LNCaP clone FGC (cell line): ENCODE data around the gene FAM50B.

Source experiments
- DNase-seq: peaks from one replicate; pipeline ENCODE4 v3.0.0-alpha.2; 2011; ENCODE audit warnings: low read depth
- H3K4me3 ChIP-seq: 2 replicates; pipeline ENCODE4 v1.5.1; 2011; ENCODE audit warnings: mild to moderate bottlenecking, low read depth, low read length, control low read depth
- TF ChIP-seq, protein P1 (sequence below): IDR thresholded peaks from 2 replicates; pipeline ENCODE4 v1.5.1; 2012; ENCODE audit warnings: mild to moderate bottlenecking; ENCODE audit not compliant: control insufficient read depth, insufficient read depth; ENCODE audit errors: extremely low read depth

Gene FAM50B, protein sequence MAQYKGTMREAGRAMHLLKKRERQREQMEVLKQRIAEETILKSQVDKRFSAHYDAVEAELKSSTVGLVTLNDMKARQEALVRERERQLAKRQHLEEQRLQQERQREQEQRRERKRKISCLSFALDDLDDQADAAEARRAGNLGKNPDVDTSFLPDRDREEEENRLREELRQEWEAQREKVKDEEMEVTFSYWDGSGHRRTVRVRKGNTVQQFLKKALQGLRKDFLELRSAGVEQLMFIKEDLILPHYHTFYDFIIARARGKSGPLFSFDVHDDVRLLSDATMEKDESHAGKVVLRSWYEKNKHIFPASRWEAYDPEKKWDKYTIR

DNA sequence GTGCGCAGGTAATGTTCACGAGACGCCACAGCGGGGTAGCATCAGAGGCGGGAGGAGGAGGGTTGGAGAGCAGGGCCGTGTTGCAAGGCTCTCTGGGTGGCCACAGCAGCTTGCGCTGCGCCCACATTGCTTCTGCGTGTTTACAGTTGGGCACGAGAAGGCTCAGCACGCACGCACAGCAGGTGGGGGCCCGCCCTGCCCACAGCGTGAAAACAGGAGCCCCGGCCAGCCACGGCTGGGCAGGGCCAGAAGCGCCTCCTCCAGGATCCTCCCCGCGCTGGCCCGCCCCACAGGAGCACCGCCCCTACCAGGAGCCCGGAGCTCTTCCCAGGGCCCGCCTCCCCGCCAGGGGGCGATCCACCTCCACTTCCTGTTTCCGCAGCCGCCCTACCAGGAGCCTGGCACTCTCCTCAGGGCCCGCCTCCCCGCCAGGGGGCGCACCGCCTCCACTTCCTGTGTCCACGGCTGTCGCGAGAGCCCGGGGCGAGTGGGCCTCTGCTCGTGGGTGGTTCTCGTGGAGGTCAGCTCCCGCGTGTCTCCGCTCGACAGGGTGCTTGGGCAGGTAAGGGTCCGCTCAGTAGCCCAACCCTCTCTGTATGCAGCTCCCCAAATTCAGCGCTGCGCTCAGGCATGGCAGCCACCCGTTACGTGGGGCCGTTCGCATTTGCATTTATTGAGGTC is at the start of gene FAM50B:
FAM50B (plus strand) TSS at position 449 of the 681 bp plus-strand sequence. CDS start 439 bp downstream, outside the sequence.
- TF ChIP-seq, protein P1, sequence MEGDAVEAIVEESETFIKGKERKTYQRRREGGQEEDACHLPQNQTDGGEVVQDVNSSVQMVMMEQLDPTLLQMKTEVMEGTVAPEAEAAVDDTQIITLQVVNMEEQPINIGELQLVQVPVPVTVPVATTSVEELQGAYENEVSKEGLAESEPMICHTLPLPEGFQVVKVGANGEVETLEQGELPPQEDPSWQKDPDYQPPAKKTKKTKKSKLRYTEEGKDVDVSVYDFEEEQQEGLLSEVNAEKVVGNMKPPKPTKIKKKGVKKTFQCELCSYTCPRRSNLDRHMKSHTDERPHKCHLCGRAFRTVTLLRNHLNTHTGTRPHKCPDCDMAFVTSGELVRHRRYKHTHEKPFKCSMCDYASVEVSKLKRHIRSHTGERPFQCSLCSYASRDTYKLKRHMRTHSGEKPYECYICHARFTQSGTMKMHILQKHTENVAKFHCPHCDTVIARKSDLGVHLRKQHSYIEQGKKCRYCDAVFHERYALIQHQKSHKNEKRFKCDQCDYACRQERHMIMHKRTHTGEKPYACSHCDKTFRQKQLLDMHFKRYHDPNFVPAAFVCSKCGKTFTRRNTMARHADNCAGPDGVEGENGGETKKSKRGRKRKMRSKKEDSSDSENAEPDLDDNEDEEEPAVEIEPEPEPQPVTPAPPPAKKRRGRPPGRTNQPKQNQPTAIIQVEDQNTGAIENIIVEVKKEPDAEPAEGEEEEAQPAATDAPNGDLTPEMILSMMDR, result peak; percentile 84
- H3K4me3 ChIP-seq, result peak within 1 kb of the TSS; percentile 51
- peak; percentile 54 for DNase-seq

DNA sequence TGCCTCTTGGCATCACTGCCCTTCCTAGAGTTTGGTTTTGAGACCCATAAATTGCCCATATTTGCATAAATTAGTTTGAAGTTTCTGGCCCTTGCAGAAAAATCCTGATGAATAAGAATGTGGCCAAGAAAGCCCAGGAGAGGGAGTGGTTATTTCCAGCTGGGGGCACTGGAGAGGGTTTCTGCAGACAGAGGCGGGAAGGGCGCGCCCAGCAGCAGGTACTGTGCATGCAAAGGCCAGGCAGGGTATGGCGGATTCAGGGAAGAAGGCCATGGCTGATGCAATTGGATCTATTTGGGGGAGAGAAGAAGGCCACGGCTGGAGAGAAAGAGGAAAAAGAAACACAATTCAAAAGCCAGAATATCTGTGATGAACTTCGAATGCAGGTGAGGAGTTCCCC is 49.5 kb upstream of the FAM50B start:
- no peak for DNase-seq
- TF ChIP-seq, protein P1, result no peak
- H3K4me3 ChIP-seq, result no peak overlapping the region

DNA sequence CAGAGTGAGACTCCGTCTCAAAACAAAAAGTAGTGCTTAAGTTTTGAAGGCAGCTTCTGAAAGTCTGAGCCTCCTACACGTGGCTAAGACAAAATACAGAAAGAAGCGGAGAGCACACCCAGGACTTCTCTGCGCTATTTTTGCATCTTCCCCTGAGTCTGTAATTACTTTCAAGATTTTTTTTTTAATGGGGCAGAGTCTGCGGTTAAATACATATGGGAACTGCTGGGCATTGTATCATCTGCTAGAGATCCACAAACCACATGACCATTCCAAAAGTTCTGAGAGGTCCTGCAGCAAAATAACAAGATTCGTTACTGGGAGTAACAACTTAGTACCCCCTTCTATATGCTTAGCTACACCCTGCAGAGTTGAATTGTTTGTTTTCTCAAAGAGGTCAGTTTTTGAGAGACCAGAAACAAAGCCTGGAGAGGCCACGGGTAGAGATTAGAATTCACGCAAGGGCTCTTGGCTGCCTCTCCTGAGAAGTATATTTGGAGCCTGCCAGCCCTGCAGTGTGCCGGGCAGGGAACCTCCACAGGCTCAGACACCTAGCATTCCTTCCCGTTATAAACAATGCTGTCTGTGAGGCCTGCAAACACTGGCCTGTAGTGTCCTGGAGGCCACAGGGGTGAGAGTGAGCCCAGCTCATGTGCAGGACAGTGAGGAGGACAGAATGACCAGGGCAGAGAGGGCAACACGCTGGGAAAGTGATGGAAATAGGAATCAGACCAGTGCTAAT is 48.2 kb upstream of the FAM50B start:
- H3K4me3 ChIP-seq, result no peak overlapping the region
- DNase-seq, result no peak
- TF ChIP-seq, protein P1, result no peak

DNA sequence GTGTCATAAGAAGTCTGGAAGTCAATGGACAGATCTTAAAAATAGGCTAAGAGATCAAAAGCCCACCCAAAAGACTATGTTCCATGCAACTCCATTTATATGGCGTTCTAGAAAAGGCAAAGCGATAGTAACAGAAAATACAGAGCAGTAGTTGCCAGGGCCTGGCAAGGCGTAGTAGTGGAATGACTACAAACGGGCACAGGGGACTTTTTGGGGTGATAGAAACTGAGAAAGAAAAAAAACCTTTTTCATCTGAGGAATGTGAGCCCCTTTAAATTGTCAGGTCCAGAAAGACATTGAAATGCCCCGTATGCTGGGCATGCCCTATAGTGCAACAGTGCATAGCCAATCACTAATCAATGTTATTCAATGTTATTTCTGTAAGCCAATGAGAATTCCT is 47.2 kb upstream of the FAM50B start:
- TF ChIP-seq, protein P1, result no peak
- no peak for DNase-seq
- H3K4me3 ChIP-seq, result no peak overlapping the region

DNA sequence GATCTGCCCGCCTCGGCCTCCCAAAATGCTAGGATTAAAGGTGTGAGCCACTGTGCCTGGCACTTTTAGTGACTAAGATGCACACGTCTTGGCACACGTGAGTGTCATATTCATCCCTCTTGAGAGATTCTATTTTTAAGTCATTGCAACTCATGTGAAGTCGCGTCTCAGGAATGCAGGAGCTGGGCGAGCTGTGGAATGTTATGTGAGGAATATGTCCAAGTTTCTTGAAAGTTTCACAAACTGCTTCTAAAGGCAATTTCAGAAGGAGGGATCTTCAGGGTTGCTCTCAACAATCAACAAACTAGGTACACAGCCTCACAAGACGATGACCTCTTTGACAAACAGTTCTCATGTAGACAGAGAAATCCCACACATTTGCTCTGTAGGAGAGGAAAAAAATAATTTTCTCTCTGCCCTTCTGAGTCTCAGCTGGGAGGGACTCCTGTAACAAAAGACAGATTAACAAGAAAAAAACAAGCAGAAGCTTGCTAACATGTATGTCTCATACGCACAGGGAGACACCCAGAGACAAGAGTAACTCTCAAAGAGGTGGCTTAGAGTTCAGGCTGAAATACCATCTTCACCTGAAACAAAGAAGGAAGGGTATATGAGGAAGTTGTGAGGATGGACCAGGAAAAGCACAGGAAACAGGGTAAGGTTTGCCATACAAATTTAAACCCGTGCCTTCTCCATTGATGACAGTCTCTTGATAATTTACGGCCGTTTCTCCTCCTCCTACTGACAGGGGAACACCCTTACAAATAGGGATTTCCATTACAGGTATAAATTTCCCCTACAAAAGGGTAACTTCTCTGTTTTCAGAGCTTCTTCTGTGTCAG is 45.3 kb upstream of the FAM50B start:
- no peak overlapping the region for H3K4me3 ChIP-seq
- TF ChIP-seq, protein P1, result no peak
- DNase-seq, result no peak

DNA sequence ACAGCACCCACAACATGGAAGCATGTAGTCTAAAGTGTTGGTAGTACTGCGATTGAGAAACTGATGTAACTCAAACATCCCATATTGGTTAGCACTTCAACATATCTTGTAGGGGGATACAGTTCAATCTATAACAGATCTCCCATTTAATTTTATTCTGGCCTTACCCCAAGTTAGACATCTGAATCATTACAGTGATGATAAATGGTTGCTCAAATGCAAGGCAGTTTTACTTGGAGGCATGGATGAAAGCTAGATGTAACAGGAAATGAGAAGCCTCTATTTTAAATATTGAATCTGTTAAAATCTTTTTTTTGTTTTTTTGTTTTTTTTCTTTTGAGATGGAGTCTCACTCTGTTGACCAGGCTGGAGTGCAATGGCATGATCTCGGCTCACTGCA is 44.2 kb upstream of the FAM50B start:
- no peak for DNase-seq
- TF ChIP-seq, protein P1, result no peak
- no peak overlapping the region for H3K4me3 ChIP-seq
